ENCODE data around the gene GCSAML.
"Not testable (repeated sequence)": the region's sequence is repeated elsewhere in the genome, so short reads cannot be mapped to it uniquely, and the experiment has no call there.

The GCSAML gene

GRCh38 chr1:247548769-247549182 lies at the start of gene GCSAML:
Gene GCSAML (plus strand): TSS chr1:247549134. CDS start chr1:247549192, 58 bp downstream.
- DNase-seq, result no peak

- no peak for DNase-seq
Measured at GRCh38 chr1:247500865-247501264, 48.1 kb upstream of the GCSAML start.

GRCh38 chr1:247506831-247507230 lies 42.1 kb upstream of the GCSAML start:
- DNase-seq, result no peak

GRCh38 chr1:247517795-247518612 lies 30.9 kb upstream of the GCSAML start:
- DNase-seq, result no peak

- no peak for DNase-seq
Measured at GRCh38 chr1:247518613-247518891, 30.4 kb upstream of the GCSAML start.

GRCh38 chr1:247521886-247522285 lies 27.0 kb upstream of the GCSAML start:
- DNase-seq, result not testable (repeated sequence)

- no peak for DNase-seq
Measured at GRCh38 chr1:247528812-247529474, 20.0 kb upstream of the GCSAML start.

GRCh38 chr1:247529771-247530355 lies 19.1 kb upstream of the GCSAML start:
- DNase-seq, result no peak

- DNase-seq, result no peak
Measured at GRCh38 chr1:247530785-247531184, 18.1 kb upstream of the GCSAML start.

- no peak for DNase-seq
Measured at GRCh38 chr1:247531937-247532336, 17.0 kb upstream of the GCSAML start.

GRCh38 chr1:247535402-247535801 lies 13.5 kb upstream of the GCSAML start:
- no peak for DNase-seq

- no peak for DNase-seq
Measured at GRCh38 chr1:247536340-247536739, 12.6 kb upstream of the GCSAML start, which contains the start of gene OR2C3. Gene OR2C3 (minus strand): TSS chr1:247536440. CDS start chr1:247532511, 3,929 bp downstream.

GRCh38 chr1:247538561-247538960 lies 10.4 kb upstream of the GCSAML start:
- DNase-seq, result no peak

- no peak for DNase-seq
Measured at GRCh38 chr1:247539215-247539614, 9.7 kb upstream of the GCSAML start.

GRCh38 chr1:247540581-247540980 lies 8.4 kb upstream of the GCSAML start:
- DNase-seq, result no peak

GRCh38 chr1:247542811-247543210 lies 6.1 kb upstream of the GCSAML start:
- DNase-seq, result no peak

GRCh38 chr1:247548092-247548491 lies 842 bp upstream of the GCSAML start:
- no peak for DNase-seq

GRCh38 chr1:247551721-247552120 lies 2.8 kb downstream of the GCSAML start:
- DNase-seq, result no peak

GRCh38 chr1:247552231-247552630 lies 3.3 kb downstream of the GCSAML start:
- DNase-seq, result no peak

- no peak for DNase-seq
Measured at GRCh38 chr1:247557926-247558674, 9.2 kb downstream of the GCSAML start.

- no peak for DNase-seq
Measured at GRCh38 chr1:247561711-247562110, 12.8 kb downstream of the GCSAML start.

- no peak for DNase-seq
Measured at GRCh38 chr1:247562198-247562597, 13.3 kb downstream of the GCSAML start.

- no peak for DNase-seq
Measured at GRCh38 chr1:247574236-247574635, 25.3 kb downstream of the GCSAML start.
